GM15510 (cell line): ENCODE results near the gene RAB39A.

ENCODE experiments used
- POLR2A ChIP-seq: IDR thresholded peaks from 3 replicates; pipeline ENCODE4 v1.6.1; 2011; ENCODE audit warnings: borderline replicate concordance; ENCODE audit not compliant: insufficient read length; ENCODE audit errors: extremely low read depth

RAB39A gene, protein sequence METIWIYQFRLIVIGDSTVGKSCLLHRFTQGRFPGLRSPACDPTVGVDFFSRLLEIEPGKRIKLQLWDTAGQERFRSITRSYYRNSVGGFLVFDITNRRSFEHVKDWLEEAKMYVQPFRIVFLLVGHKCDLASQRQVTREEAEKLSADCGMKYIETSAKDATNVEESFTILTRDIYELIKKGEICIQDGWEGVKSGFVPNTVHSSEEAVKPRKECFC

GRCh38 chr11:107928046-107928766 lies at the start of gene RAB39A:
Gene RAB39A, plus strand, starts transcription at chr11:107928448. Its CDS starts 121 bp downstream, at chr11:107928569.
- peak; percentile 3 for TF ChIP-seq POLR2A

- TF ChIP-seq POLR2A, result no peak
These were observed 46.0 kb upstream of the RAB39A start for GRCh38 chr11:107882095-107882820.

DNA sequence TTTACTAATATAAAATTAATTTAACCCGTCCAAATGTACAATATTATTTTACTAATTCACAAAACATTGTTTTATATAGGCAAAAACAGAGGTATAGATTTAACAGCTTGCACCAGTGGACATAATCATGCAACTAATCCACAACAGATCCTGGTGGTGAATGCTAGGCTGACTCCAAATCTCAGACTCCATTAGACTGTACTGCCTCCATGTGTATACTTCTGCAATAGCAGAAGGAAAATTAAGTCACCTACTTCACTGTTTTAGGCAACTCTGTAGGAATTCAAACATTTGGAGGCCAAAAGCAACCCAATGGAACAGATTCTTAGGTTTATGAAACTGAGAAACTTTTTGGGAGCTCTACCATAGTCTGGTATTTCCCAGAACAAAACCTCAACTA lies 30.0 kb upstream of the RAB39A start:
- TF ChIP-seq POLR2A, result no peak

DNA sequence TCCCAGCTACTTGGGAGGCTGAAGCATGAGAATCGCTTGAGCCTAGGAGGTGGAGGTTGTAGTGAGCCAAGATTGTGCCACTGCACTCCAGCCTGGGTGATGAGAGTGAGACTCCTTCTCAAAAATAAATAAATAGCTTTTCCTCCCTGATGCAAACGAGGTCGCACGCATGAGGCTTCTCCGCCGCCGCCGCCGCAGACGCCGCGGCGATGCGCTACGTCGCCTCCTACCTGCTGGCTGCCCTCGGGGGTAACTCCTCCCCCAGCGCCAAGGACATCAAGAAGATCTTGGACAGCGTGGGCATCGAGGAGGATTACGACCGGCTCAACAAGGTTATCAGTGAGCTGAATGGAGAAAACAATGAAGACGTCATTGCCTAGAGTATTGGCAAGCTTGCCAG lies 20.0 kb upstream of the RAB39A start:
- TF ChIP-seq POLR2A, result no peak

- TF ChIP-seq POLR2A, result no peak
These were observed 13.0 kb upstream of the RAB39A start for GRCh38 chr11:107915229-107915628.

GRCh38 chr11:107916671-107917241 lies 11.5 kb upstream of the RAB39A start:
- no peak for TF ChIP-seq POLR2A

DNA sequence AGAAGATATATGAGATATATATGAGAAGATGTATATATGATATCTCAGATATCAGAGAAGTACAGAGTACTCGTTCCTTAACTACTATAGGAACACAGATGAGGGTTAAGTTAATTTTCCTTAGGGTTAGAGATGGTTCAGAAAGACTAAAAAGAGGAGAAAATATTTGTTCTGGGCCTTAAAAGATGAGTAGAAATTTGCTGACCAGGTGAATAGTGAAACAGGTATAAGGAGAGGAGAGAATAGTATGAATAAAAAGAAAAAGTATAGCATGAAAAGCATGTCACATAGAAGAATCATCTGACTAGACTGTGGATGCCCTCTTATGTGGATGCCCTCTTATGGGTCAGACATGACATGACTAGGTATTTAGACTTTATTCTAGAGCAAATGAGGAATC lies 6.3 kb upstream of the RAB39A start:
- TF ChIP-seq POLR2A, result no peak

- no peak for TF ChIP-seq POLR2A
These were observed 3.9 kb upstream of the RAB39A start for GRCh38 chr11:107924306-107924705.

DNA sequence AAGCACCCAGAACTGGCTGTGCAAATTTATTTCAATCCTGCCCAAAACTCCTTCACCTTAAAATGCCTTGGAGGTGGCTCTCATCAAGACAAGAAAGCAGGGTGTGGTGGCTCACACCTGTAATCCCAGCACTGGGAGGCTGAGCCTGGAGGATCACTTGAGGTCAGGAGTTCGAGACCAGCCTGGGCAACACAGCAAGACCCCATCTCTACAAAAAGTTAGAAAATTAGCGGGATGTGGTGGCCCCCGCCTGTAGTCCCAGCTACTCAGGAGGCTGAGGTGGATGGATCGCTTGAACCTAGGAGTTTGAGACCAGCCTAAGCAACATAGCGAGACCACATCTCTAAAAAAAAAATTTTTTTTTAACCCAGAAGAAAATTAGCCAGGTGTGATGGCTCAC lies 689 bp upstream of the RAB39A start:
- TF ChIP-seq POLR2A, result no peak

DNA sequence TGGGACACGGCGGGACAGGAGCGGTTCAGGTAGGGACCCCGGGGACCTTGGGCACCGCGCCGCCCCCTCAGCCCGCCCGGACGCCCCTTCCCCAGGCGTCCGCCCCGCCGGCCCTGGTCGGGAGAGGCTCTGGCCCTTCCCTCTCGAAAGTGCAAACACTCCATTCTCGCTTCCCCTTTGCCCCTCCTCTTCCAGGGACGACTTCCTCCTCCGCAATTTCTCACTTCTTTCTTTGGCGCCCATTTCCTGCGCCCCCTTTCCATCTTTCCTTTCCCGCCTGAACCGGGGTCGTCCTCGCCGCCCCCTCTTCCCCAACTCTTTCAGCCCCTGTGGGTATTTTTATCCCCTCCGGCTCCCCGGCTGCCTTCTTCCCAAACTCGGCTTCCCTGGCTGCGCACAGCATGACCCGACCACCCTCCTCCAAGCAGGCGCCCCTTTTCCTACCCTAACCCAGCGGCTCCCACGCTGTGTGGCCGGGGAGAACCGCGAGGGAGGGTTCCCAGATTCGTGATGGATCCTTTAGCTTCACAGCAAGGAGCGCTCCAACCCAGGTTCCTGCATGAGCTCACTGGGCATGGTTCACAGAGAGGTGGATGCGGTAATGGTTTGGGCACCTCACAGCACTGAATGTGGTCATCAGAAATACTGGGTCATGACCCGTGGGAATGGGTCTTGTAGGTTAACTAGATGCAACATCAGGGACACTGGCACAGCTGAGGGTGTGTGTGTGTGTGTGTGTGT lies 689 bp downstream of the RAB39A start:
- TF ChIP-seq POLR2A, result no peak

- no peak for TF ChIP-seq POLR2A
These were observed 1.5 kb downstream of the RAB39A start for GRCh38 chr11:107929611-107930200.

DNA sequence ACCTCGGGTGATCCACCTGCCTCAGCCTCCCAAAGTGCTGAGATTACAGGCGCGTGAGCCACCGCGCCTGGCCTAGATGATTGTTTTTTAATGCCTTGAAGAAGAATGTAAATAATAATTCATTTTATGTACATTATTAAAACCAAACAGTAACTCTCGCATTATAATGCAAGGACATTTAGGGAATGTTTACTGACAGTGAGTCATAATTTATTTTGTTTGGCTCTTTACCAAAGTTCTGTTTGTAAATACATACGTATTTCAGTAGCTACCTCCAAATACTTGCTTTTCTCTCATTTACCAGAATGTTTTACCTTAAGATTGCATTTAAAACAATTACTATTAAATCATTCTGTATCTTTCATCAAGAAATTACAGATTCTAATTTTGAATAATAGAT lies 3.0 kb downstream of the RAB39A start:
- no peak for TF ChIP-seq POLR2A

DNA sequence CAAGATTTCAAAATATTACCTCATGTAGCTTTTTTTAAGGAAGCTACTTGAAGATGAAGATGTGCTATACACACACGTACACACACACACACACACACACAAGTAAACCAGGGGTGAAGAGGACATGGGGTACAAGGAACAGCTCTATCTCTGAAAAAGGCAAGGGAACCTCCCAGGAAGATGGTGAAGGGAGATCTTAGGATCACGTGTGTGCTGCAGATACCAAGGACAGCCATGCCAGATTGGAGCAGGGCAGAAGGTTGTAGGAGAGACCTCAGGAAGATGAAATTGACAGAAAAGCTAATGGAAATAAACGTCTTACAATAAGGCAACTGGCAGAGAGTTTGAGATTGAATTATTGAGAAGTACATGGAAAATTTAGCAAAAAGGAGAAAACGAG lies 19.7 kb downstream of the RAB39A start:
- TF ChIP-seq POLR2A, result no peak

DNA sequence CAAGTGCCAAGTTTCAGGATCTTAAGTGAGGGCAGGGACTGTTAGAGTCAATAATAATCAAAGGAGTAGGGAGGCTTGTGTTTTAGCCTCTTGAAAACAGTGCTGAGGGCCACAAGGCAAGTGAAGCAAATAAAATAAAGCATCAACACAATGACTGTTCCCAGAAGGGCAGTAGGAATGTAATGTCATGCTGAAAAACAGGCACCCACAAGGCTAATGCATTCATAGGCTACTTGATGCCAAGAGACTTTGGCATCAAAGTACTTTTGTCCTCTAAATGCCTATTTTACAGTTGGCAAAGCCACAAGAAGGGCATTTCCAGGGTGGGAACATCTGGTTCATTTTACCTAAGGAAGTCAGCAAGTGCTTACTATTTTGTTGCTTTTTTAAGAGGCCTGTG lies 22.9 kb downstream of the RAB39A start:
- no peak for TF ChIP-seq POLR2A

GRCh38 chr11:107953446-107953845 lies 25.2 kb downstream of the RAB39A start:
- TF ChIP-seq POLR2A, result no peak

DNA sequence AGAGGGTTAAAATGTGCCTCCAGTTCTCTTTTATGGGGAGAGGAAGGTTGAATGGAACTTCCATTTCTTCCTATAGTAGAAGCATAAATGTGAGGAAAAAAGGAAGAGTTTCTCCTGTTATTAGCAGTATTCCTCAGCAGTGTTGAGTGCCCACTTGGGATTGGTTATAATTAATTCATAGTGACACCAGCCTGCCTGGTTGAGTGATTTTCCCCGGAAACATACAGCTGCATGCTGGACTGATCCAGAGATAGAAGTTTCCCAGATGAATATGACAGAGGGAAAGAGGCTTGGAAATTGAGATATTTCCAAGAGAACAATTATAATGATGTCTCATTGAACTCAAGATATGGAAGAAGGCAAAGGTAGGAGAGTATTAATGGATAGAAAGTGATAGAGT lies 28.3 kb downstream of the RAB39A start:
- TF ChIP-seq POLR2A, result no peak
